HG03064 (cell line): Measurements from ENCODE around the gene CSF1.
"Not testable (repeated sequence)": the region's sequence is repeated elsewhere in the genome, so short reads cannot be mapped to it uniquely, and the experiment has no call there.

Experiments
- ATAC-seq: cut with Tn5 transposase; IDR thresholded peaks from one replicate; pipeline ENCODE4 v1.9.1; 2021; ENCODE audit warnings: low read depth; ENCODE audit not compliant: unreplicated experiment

CSF1 gene

GRCh38 chr1:109932679-109933078 lies 22.0 kb downstream of the CSF1 start:
- ATAC-seq: no peak

- ATAC-seq: no peak
Observed at GRCh38 chr1:109933856-109934711, 23.4 kb downstream of the CSF1 start.

GRCh38 chr1:109935451-109935900 lies 24.8 kb downstream of the CSF1 start:
- ATAC-seq: no peak

- ATAC-seq: no peak
Observed at GRCh38 chr1:109937738-109938137, 27.1 kb downstream of the CSF1 start.

- no peak for ATAC-seq
Observed at GRCh38 chr1:109938556-109938955, 27.9 kb downstream of the CSF1 start.

- ATAC-seq: no peak
Observed at GRCh38 chr1:109942434-109942833, 31.8 kb downstream of the CSF1 start.

- no peak for ATAC-seq
Observed at GRCh38 chr1:109944541-109944940, 33.9 kb downstream of the CSF1 start.

GRCh38 chr1:109946511-109946910 lies 35.9 kb downstream of the CSF1 start:
- ATAC-seq: no peak

GRCh38 chr1:109947582-109948284 lies 37.1 kb downstream of the CSF1 start:
- no peak for ATAC-seq

- no peak for ATAC-seq
Observed at GRCh38 chr1:109948285-109948630, 37.6 kb downstream of the CSF1 start.

- no peak for ATAC-seq
Observed at GRCh38 chr1:109950038-109950437, 39.4 kb downstream of the CSF1 start.

GRCh38 chr1:109950509-109950908 lies 39.9 kb downstream of the CSF1 start:
- ATAC-seq: no peak

- not testable (repeated sequence) for ATAC-seq
Observed at GRCh38 chr1:109951501-109951900, 40.9 kb downstream of the CSF1 start.

GRCh38 chr1:109954041-109954512 lies 43.4 kb downstream of the CSF1 start:
- ATAC-seq: no peak

GRCh38 chr1:109959632-109959973 lies 49.0 kb downstream of the CSF1 start:
- ATAC-seq: no peak

- no peak for ATAC-seq
Observed at GRCh38 chr1:109959974-109960744, 49.5 kb downstream of the CSF1 start.

GRCh38 chr1:109960745-109961094 lies 50.1 kb downstream of the CSF1 start:
- no peak for ATAC-seq

- no peak for ATAC-seq
Observed at GRCh38 chr1:109963864-109964263, 53.2 kb downstream of the CSF1 start.

GRCh38 chr1:109969146-109969829 lies 58.6 kb downstream of the CSF1 start:
- ATAC-seq: no peak

GRCh38 chr1:109969907-109970306 lies 59.3 kb downstream of the CSF1 start:
- no peak for ATAC-seq

GRCh38 chr1:109971559-109971958 lies 60.9 kb downstream of the CSF1 start:
- ATAC-seq: no peak
